ENCODE measurements around the gene MRPL33. TPM values are rescaled to one million over a fixed set of nuclear protein-coding genes. Genes with fewer than 3 reads are reported as not detected.

Gene MRPL33
- total and polyA plus RNA-seq, 7 donors: 200 to 716 (median 269) TPM

DNA sequence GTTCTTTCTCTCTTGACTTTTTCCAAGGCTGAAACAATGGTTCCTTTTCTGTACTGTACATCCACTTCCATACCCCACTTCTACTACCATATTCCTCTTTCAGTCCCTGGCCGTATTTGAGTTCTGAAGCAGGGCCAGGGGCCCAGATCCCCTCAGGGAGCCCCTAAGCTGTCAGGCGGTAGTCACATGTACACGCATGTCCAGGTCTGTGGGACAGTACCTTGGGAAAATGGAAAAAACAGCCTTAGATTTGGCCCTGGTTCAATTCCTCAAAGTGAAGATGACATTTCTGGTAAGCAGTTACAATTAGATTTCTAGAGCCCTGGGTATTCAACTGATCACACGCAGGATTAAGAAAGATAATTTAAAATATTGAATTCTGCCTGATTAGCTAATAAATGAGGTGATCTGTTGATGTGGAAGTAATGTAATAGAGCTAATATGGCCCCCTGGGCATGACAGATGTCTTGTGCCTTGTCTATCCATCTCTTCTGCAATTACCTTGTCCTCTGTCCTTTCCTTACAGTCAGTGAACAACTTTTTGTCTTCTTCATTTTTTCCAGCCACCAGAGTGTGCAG lies 44.4 kb downstream of the MRPL33 start:
- Histone ChIP-seq H3K27me3 (ENCODE audit: insufficient read depth in 3 of 3, low read length in 2 of 3) (no peaks in the 10 kb centered on the region), H3K36me3 (ENCODE audit: insufficient read depth in 1 of 2, low read depth in 1 of 2) (no peaks in the 10 kb centered on the region), H3K9me3 (no peaks in the 10 kb centered on the region), H3K27ac (no peak overlapping the region), H3K4me3 (no peak overlapping the region), H3K4me1 (no peaks in the 10 kb centered on the region)
- WGBS, 3 donors: 83 to 93% (median 85%) methylated on average over 4 of the region's 4 CpGs
- ATAC-seq (no peak), DNase-seq (no peak)
- intact Hi-C loops (cut with DNase I): no loop called here
- TF ChIP-seq, protein P1, sequence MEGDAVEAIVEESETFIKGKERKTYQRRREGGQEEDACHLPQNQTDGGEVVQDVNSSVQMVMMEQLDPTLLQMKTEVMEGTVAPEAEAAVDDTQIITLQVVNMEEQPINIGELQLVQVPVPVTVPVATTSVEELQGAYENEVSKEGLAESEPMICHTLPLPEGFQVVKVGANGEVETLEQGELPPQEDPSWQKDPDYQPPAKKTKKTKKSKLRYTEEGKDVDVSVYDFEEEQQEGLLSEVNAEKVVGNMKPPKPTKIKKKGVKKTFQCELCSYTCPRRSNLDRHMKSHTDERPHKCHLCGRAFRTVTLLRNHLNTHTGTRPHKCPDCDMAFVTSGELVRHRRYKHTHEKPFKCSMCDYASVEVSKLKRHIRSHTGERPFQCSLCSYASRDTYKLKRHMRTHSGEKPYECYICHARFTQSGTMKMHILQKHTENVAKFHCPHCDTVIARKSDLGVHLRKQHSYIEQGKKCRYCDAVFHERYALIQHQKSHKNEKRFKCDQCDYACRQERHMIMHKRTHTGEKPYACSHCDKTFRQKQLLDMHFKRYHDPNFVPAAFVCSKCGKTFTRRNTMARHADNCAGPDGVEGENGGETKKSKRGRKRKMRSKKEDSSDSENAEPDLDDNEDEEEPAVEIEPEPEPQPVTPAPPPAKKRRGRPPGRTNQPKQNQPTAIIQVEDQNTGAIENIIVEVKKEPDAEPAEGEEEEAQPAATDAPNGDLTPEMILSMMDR (IDR thresholded peaks at IDR 0.05): no peak

DNA sequence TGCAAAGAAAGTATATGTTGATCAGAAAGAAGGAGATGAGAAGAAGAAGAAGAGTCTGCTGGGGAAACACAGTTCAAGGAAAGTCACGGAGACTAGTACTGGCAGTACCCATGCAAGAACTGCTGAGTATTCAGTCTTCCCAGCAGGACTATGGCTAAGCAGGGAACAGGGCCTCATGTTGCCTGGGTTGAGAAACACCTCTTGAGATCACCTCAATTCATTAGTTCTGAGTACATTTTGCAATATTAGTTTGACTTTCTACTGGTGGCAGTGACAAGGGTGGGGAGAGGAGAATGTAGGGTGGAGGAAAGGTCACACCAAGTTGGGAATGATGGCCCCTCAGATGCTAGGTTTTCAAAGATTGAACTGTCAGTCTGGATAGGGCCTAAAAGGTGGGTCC lies 50.5 kb downstream of the MRPL33 start:
- DNase-seq (no peak), ATAC-seq (peak; percentile 34 to 89 (median 87))
- 40 to 77% (median 76%) methylated on average over 1 of the region's 1 CpG for WGBS, 3 donors
- no peaks in the 10 kb centered on the region for H3K27me3 ChIP-seq (ENCODE audit: insufficient read depth in 3 of 3, low read length in 2 of 3)
- no peaks in the 10 kb centered on the region for H3K36me3 ChIP-seq (ENCODE audit: insufficient read depth in 1 of 2, low read depth in 1 of 2)
- H3K27ac ChIP-seq: peak overlapping the region; percentile 74
- H3K4me3 ChIP-seq: no peak overlapping the region
- H3K9me3 ChIP-seq: no peaks in the 10 kb centered on the region
- intact Hi-C loops (cut with DNase I): loop anchor here in 1 of 2 donors (5.0 kb wide), 1 partner anchor 50 kb away; the partner anchor contains the start of gene MRPL33
- peaks cover 14% of the 10 kb centered on the region for H3K4me1 ChIP-seq
- TF ChIP-seq, protein P1 (IDR thresholded peaks at IDR 0.05): no peak

GRCh38 chr2:27823135-27823534 lies 51.6 kb downstream of the MRPL33 start:
- peak overlapping the region; percentile 74 for H3K27ac ChIP-seq
- ATAC-seq (peak; percentile 79 to 97 (median 92)), DNase-seq (no peak)
- no peaks in the 10 kb centered on the region for H3K36me3 ChIP-seq (ENCODE audit: insufficient read depth in 1 of 2, low read depth in 1 of 2)
- H3K4me1 ChIP-seq: peaks cover 14% of the 10 kb centered on the region
- intact Hi-C loops (cut with DNase I): loop anchor here in 1 of 2 donors (5.0 kb wide), 1 partner anchor 51 kb away; the partner anchor contains the start of gene MRPL33
- H3K4me3 ChIP-seq: peak overlapping the region; percentile 42
- H3K9me3 ChIP-seq: no peaks in the 10 kb centered on the region
- 19 to 40% (median 38%) methylated on average over 5 of the region's 5 CpGs for WGBS, 3 donors
- TF ChIP-seq, protein P1 (IDR thresholded peaks at IDR 0.05): no peak
- H3K27me3 ChIP-seq (ENCODE audit: insufficient read depth in 3 of 3, low read length in 2 of 3): no peaks in the 10 kb centered on the region

DNA sequence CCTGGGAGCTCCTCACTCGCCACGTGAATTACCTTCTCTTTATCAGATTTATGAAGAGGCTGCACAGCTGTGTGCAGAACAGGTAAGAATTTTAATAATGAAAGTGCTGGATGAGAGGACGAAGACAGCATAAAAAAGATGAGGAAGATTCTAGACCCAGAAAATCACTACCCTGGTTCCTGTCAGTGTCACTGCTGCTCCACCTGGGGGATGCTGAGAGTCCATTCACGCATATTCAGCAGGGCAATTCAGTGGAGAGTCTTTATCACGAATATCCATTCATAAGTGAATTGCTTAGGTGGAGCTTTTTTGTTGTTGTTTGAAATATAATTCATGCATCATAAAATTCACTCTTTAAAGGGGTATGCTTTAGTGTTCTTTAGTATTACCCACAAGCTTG lies 52.0 kb downstream of the MRPL33 start:
- H3K27me3 ChIP-seq (ENCODE audit: insufficient read depth in 3 of 3, low read length in 2 of 3): no peaks in the 10 kb centered on the region
- TF ChIP-seq, protein P1 (IDR thresholded peaks at IDR 0.05): peak; percentile 44
- DNase-seq: no peak
- peaks cover 14% of the 10 kb centered on the region for H3K4me1 ChIP-seq
- WGBS, 3 donors: 48 to 72% (median 62%) methylated on average over 5 of the region's 5 CpGs
- peak overlapping the region; percentile 42 for H3K4me3 ChIP-seq
- peak; percentile 63 to 77 (median 72) for ATAC-seq
- no peaks in the 10 kb centered on the region for H3K36me3 ChIP-seq (ENCODE audit: insufficient read depth in 1 of 2, low read depth in 1 of 2)
- intact Hi-C loops (cut with DNase I): loop anchor here in 1 of 2 donors (5.0 kb wide), 1 partner anchor 51 kb away; the partner anchor contains the start of gene MRPL33
- H3K9me3 ChIP-seq: no peaks in the 10 kb centered on the region
- H3K27ac ChIP-seq: peak overlapping the region; percentile 74
